IPS-18c (cell line): ENCODE data around the gene HMOX2.

ENCODE experiments used
- H3K4me3 ChIP-seq: 2 replicates; pipeline ENCODE4 v1.7.0; 2013; ENCODE audit warnings: low read depth, mild to moderate bottlenecking, low read length, moderate library complexity; ENCODE audit not compliant: insufficient read depth
- H3K9me3 ChIP-seq: one replicate; pipeline ENCODE4 v1.6.1; 2013; ENCODE audit warnings: mild to moderate bottlenecking, low read length, moderate library complexity; ENCODE audit not compliant: control insufficient read depth, insufficient read depth

HMOX2 gene, protein sequence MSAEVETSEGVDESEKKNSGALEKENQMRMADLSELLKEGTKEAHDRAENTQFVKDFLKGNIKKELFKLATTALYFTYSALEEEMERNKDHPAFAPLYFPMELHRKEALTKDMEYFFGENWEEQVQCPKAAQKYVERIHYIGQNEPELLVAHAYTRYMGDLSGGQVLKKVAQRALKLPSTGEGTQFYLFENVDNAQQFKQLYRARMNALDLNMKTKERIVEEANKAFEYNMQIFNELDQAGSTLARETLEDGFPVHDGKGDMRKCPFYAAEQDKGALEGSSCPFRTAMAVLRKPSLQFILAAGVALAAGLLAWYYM

GRCh38 chr16:4475880-4476788 is at the start of gene HMOX2:
TSS of gene HMOX2 (plus strand) at chr16:4476398. CDS start at chr16:4505525, 29,127 bp downstream.
- Histone ChIP-seq H3K4me3 (peak within 1 kb of the TSS; percentile 73), H3K9me3 (peaks cover 8% of the 10 kb centered on the region)

DNA sequence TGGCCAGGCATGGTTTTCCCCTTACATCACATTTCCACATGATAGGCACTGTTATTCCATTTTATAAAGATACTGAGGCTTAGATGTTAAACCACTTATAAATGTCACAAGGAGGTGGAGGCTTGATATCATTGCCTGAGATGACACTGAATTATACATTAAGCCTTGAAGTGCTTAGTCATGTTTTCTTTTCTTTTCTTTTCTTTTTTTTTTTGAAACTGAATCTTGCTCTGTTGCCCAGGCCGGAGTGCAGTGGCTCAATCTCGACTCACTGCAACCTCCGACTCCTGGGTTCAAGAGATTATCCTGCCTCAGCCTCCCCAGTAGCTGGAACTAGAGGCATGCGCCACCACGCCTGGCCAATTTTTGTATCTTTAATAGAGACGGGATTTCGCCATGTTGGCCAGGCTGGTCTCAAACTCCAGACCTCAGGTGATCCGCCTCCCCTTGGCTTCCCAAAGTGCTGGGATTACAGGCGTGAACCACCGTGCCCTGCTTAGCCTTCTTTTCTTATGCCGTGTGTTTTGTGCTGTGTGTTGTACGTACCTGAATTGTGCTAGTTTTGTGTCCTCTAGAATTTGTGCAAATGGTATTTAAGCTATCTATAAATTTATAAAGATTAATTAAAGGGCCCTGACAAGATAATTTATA is 49.4 kb upstream of the HMOX2 start:
- H3K4me3 ChIP-seq, result peak overlapping the region; percentile 61
- no peaks in the 10 kb centered on the region for H3K9me3 ChIP-seq

DNA sequence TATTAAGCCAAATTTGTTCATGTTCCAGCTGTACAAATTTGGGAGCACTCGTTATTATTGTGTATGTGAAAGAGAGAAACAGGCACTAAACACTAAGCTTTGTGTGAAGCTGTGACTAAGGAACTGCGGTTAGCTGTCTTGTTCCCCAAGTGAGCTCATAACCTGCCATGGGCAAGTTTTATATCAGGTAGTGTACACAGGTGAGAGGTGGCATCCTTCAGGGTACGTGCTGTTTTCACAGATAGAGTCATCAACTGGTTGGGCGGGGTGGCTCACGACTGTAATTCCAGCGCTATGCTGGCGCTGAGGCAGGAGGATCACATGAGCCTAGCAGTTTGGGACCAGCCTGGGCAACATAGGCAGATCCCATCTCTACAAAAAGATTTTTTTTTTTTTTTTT is 47.7 kb upstream of the HMOX2 start:
- Histone ChIP-seq H3K9me3 (no peaks in the 10 kb centered on the region), H3K4me3 (no peak overlapping the region)

- Histone ChIP-seq H3K4me3 (no peak overlapping the region), H3K9me3 (no peaks in the 10 kb centered on the region)
These were observed 45.2 kb upstream of the HMOX2 start for GRCh38 chr16:4431023-4431422.

- H3K9me3 ChIP-seq, result no peaks in the 10 kb centered on the region
- H3K4me3 ChIP-seq, result no peak overlapping the region
These were observed 43.0 kb upstream of the HMOX2 start for GRCh38 chr16:4433228-4433627.

DNA sequence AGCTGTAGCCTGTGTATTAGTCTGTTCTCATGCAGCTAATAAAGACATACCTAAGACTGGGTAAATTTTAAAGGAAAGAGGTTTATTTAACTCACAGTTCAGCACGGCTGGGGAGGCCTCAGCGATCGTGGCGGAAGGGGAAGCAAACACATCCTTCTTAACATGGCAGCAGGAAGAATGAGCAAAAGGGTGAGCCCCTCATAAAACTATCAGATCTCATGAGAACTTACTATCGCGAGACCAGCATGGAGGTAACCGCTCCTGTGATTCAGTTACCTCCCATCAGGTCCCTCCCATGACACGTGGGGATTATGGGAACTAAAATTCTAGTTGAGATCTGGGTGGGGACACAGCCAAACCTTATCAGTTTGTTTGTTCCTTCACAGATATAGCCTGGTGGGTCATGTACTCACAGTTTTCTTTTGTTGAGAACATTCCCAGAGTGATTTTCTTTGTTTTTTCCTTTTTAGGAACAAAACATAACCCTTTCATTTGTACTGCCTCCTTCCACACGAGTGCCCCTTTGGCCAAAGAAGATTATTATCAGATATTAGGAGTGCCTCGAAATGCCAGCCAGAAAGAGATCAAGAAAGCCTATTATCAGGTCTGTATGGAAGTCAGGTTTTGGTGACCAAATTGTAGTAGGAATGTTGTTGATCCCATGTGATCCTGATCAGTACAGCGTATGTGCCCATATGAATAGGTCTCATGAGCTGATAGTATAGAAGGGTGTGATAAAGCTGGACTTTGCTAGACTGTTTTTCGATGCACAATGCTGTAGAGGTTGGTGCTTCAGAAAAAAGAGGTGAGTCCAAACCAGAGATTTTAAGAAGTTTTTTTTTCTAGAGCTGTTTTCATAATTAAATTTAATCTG is 42.0 kb upstream of the HMOX2 start:
- no peaks in the 10 kb centered on the region for H3K9me3 ChIP-seq
- no peak overlapping the region for H3K4me3 ChIP-seq

DNA sequence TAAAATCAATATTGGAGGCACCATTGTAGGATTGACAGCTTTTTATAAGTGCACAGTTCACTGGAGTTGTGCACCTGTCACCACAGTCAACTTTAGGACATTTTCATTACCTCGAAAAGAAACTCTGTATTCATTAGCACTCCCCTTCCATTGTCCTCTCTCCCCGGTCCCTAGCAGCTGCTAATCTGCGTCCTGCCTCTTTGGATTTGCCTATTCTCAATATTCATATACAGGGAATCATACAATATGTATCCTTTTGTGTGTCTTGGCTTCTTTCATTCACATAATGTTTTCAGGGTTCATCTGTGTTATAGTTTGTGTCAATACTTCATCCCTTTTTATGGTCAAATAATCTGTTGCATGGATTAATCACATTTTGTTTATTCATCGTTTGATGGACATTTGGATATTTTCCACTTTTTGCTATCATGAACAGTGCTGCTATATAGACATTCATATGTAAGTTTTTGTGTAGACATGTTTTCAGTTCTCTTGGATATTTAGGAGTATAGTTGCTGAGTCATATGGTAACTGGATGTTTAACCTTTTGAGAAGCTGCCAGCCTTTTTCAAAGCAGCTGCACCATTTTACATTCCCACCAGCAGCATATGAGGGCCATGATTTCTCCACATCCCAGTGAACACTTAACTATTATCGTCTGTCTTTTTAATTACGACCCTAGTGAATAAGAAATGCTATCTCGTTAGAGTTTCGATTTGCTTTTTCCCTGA is 40.7 kb upstream of the HMOX2 start:
- Histone ChIP-seq H3K4me3 (no peak overlapping the region), H3K9me3 (no peaks in the 10 kb centered on the region)

DNA sequence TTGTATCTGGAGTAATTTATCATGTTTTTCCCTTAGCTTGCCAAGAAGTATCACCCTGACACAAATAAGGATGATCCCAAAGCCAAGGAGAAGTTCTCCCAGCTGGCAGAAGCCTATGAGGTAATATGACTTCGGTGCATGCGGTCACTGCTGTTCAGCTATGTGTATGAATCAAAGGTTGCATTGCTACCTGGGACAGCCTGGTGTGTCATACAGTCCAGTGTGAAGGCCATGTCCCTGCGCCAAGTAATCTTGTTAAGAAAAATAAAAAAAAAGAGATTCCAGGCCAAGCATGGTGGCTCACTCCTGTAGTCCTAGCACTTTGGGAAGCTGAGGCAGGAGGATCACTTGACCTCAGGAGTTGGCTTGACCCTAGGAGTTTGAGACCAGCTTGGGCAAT is 38.8 kb upstream of the HMOX2 start:
- no peaks in the 10 kb centered on the region for H3K9me3 ChIP-seq
- H3K4me3 ChIP-seq, result no peak overlapping the region

DNA sequence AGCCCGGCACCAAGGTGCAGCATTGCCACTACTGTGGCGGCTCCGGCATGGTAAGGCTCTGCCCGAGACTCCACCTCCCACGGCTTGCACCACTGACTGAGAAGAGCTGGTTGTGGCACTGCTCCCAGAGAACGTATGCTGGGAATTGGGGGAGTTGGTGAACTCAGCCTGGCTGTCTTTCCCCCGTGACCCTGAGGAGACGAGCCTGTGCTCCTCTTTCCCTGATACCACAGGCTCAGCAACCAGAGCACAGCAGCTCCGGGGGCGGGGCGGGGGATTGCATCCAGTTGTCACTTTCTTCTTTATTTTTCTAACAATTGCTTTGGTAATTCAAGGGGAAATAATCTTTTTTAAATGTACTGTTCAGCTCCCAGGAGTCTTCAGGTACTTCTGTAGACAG is 33.8 kb upstream of the HMOX2 start:
- no peak overlapping the region for H3K4me3 ChIP-seq
- H3K9me3 ChIP-seq, result no peaks in the 10 kb centered on the region

DNA sequence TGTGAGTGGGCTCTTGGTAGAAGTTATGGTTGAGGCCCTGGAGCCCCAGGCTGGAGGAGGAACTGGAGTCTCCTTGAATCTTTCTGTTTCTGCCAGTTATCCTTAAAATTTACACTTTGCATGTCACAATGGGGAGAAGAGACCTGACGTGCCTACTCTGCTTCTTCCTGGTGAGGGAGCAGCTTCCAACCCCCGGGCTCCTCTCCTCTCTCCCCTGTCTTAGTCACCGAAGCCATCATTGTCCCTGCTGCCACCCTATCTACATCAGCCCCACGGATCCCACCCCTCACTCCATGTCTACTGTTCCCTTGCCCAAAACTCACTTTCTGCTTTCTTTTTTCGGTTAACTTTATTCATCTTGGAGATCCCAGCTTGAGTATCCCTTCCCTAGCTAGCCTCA is 32.9 kb upstream of the HMOX2 start:
- no peak overlapping the region for H3K4me3 ChIP-seq
- H3K9me3 ChIP-seq, result no peaks in the 10 kb centered on the region

DNA sequence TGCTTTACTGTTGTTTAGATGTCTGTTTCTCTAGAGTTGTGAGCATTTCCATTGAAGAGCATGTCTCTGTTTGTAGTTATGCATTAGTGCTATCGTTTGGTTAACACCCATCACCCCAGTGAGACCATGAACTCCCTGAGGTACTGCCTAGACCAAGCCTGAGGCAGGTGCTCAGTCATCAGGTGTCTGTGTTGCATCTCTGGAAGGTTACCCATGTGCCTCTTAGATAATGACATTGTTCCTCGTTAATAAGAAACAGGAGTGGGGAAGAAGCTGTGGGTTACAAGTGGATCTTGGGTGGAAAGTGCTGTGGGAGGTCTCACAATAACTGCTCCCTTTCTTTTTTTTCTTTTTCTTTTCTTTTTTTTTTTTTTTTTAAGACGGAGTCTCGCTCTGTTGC is 32.2 kb upstream of the HMOX2 start:
- H3K9me3 ChIP-seq, result no peaks in the 10 kb centered on the region
- no peak overlapping the region for H3K4me3 ChIP-seq

- Histone ChIP-seq H3K4me3 (no peak overlapping the region), H3K9me3 (no peaks in the 10 kb centered on the region)
These were observed 25.8 kb upstream of the HMOX2 start for GRCh38 chr16:4450430-4450829.

DNA sequence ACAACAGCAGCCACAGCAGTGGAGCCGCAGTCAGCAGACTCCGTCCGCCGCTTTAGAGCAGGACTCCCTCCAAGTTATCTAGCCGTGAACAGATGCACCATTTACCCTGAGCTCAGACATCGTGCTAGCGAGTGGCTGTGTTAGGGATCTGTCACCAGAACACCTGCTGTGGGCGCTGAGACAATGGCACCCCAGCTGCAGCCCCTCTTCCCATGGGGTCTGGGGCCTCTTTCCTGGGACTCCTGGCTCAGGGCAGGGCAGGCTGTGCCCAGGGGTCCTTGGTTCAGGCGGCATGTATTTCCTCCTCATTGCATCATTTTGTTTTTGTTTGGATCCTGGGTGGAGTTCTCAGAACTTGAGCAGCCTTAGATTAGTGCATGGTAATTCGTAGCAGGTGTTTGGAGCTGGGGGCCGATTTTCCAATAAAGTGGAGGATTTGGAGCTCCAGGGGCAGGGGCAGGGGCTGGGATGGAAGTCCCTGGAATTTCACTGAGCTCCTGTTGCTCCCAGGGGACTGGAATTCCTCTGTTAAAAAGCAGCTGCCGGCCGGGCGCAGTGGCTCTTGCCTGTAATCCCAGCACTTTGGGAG is 25.2 kb upstream of the HMOX2 start:
- no peak overlapping the region for H3K4me3 ChIP-seq

GRCh38 chr16:4452674-4453073 is 23.5 kb upstream of the HMOX2 start:
- H3K9me3 ChIP-seq, result no peaks in the 10 kb centered on the region
- no peak overlapping the region for H3K4me3 ChIP-seq

More for the DNA sequence above, 25.2 kb upstream of the HMOX2 start:
- H3K9me3 ChIP-seq, result no peaks in the 10 kb centered on the region

GRCh38 chr16:4454623-4455022 is 21.6 kb upstream of the HMOX2 start:
- Histone ChIP-seq H3K9me3 (no peaks in the 10 kb centered on the region), H3K4me3 (no peak overlapping the region)

GRCh38 chr16:4455081-4455480 is 21.1 kb upstream of the HMOX2 start:
- no peaks in the 10 kb centered on the region for H3K9me3 ChIP-seq
- no peak overlapping the region for H3K4me3 ChIP-seq
